ENCODE results near the gene CRB3. TPM values are rescaled to one million over a fixed set of nuclear protein-coding genes. Genes with fewer than 3 reads are reported as not detected.

CRB3 gene
- total RNA-seq, 4 donors from 2014 or later = 75.7 to 124 (median 88.7) TPM

- TF ChIP-seq CTCF (IDR thresholded peaks at IDR 0.05) = no peak
- DNase-seq (ENCODE audit: low spot score in 2 of 2) = no peak
- intact Hi-C loops (cut with DNase I; ENCODE audit: low total_unique reads) = no loop called here
- 85 to 88% methylated on average over 8 of the region's 8 CpGs for WGBS, 2 donors
- no peak overlapping the region for H3K4me3 ChIP-seq (ENCODE audit: low read depth, poor library complexity, severe bottlenecking)
Observed at GRCh38 chr19:6494438-6495036, 30.5 kb downstream of the CRB3 start.

- H3K4me3 ChIP-seq (ENCODE audit: low read depth, poor library complexity, severe bottlenecking) = no peak overlapping the region
- no peak for DNase-seq (ENCODE audit: low spot score in 2 of 2)
- TF ChIP-seq CTCF (IDR thresholded peaks at IDR 0.05) (no peak), POLR2A (IDR thresholded peaks at IDR 0.05) (no peak)
- intact Hi-C loops (cut with DNase I; ENCODE audit: low total_unique reads) = no loop called here
- WGBS, 2 donors = 89 to 94% methylated on average over 19 of the region's 19 CpGs
Observed at GRCh38 chr19:6495947-6496346, 31.9 kb downstream of the CRB3 start.

GRCh38 chr19:6498294-6499036, 34.4 kb downstream of the CRB3 start:
- TF ChIP-seq CTCF (IDR thresholded peaks at IDR 0.05) (no peak), POLR2A (IDR thresholded peaks at IDR 0.05) (no peak)
- H3K4me3 ChIP-seq (ENCODE audit: low read depth, poor library complexity, severe bottlenecking) = no peak overlapping the region
- intact Hi-C loops (cut with DNase I; ENCODE audit: low total_unique reads) = no loop called here
- WGBS, 2 donors = 67 to 72% methylated on average over 7 of the region's 7 CpGs
- DNase-seq (ENCODE audit: low spot score in 2 of 2) = no peak

- DNase-seq (ENCODE audit: low spot score in 2 of 2) = no peak
- intact Hi-C loops (cut with DNase I; ENCODE audit: low total_unique reads) = no loop called here
- 49 to 50% methylated on average over 17 of the region's 17 CpGs for WGBS, 2 donors
- H3K4me3 ChIP-seq (ENCODE audit: low read depth, poor library complexity, severe bottlenecking) = no peak overlapping the region
- no peak for TF ChIP-seq CTCF (IDR thresholded peaks at IDR 0.05)
- no peak for TF ChIP-seq POLR2A (IDR thresholded peaks at IDR 0.05)
Observed at GRCh38 chr19:6499052-6499790, 35.1 kb downstream of the CRB3 start.

GRCh38 chr19:6500837-6501739, 37.0 kb downstream of the CRB3 start:
- intact Hi-C loops (cut with DNase I; ENCODE audit: low total_unique reads) = no loop called here
- no peak overlapping the region for H3K4me3 ChIP-seq (ENCODE audit: low read depth, poor library complexity, severe bottlenecking)
- DNase-seq (ENCODE audit: low spot score in 2 of 2) = no peak
- TF ChIP-seq POLR2A (IDR thresholded peaks at IDR 0.05) (no peak), CTCF (IDR thresholded peaks at IDR 0.05) (no peak)
- 65 to 67% methylated on average over 24 of the region's 24 CpGs for WGBS, 2 donors

All from lower leg skin (tissue), 4 donors.